ENCODE data around the gene FCHSD2.

FCHSD2 gene

DNA sequence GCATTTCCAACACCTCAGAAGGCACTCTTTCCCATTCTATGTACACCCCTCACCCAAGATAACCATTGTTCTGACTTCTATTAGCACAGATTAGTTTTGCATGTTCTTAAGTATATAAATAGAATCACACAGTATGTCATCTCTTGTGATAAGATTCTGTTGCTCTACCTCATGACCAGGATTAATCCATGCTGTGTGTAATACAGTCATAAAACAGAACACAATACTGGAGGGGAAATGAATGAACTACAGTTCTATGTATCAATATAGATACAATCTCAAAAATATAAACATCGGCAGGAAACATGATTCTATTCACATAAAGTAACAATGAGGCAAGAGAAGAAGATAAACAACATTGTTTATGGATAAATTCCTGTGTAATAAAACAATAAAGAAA is 176.4 kb downstream of the FCHSD2 start:
- DNase-seq = no peak

DNA sequence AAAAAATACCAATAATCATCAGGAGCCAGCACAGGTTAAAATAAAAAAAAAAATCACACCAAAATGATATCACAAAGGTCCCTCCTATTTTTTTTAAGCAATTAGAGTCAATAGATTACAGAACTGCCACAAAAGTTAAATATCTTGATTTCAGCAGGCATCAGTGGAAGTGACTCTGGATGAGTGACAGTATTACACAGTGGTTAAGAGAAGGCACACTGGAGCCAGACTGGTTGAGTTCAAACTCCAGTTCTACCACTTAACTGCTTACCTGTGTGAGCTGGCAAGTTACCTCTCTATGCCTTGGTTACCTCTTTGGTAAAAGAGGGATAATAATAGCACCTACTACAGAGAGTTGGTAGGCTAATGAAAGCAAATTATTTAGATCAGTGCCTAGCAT is 179.4 kb downstream of the FCHSD2 start:
- no peak for DNase-seq

DNA sequence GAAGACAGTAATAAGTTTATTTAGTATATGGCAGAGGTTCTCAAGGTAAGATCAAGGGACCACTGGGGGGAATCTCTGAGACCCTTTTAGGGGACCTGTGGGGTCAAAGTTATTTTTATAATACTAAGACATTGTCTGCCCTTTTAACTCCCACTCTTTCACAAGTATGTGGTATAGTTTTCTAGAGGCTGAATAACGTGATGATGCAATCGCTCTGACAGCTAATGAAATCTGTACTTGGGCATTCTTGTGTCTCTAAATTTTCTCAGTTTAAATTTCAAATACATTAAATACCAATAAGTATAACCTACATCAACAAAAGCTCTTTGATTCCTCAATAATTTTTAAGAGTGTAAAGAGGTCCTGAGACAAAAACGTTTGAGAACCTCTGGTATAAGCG is 180.0 kb downstream of the FCHSD2 start:
- DNase-seq = no peak

DNA sequence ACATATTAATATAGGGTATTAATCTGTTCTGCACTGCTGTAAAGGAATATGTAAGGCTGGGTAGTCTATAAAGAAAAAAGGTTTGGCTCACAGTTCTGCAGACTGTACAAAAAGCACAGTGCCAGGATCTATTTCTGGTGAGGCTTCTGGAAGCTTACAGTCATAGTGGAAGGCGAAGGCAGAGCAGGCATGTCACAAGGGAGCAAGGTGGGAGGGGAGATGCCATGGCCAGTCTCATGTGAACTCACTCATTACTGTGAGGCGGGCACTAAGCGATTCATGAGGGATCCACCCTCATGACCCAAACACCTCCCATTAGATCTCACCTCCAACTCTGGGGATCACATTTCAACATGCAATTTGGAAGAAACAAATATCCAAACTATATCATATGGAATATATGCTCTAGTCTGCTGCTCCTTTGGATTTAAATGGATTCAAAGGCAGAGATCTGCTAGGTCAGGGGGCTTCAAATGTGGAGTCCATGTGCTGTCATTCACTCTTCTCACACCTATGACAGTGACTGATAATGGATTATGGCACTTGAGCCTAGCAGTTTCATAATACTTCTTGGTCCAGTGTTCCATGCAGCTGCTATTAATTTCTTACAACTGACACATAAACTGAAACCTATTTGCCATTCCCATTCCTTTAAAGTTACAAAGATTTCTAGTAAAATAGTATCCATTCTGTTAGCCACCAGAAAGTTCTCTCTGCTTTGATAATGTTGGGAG is 182.0 kb downstream of the FCHSD2 start:
- DNase-seq = no peak

DNA sequence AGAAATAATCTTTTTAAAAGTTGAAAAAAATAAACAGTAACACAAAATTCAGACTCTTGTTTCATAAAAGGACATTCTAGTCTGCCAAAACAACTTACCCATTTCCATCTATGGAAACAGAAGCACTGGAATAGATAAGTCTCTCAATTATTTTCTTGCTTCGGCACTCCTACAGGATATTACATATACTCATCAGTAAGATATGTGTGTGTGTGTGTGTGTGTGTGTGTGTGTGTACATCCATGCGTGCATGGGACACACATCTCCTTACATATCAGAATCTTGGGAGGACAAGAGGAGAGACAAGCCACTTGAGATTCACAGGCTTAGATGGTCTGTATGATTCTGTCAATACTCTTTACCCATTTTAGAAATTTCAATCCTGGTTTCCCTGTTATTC is 183.3 kb downstream of the FCHSD2 start:
- DNase-seq = no peak

DNA sequence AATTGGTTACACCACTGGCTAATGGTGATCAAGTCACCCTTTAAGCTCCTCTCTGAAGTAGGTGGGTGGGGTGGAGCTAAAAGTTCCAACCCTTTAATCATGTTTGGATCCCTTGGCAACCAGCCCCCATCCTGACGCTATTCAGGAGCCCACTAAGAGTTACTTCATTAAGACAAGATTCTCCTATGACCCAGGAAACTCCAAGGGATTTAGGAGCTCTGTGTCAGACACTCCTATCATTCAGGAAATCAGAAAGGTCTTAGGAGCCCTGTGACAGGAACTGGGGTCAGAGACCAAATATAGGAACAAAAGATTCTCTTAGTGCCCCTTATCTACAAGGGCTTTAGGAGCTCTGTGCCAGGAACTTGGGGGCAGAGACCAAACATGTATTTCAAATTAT is 186.7 kb downstream of the FCHSD2 start:
- no peak for DNase-seq

DNA sequence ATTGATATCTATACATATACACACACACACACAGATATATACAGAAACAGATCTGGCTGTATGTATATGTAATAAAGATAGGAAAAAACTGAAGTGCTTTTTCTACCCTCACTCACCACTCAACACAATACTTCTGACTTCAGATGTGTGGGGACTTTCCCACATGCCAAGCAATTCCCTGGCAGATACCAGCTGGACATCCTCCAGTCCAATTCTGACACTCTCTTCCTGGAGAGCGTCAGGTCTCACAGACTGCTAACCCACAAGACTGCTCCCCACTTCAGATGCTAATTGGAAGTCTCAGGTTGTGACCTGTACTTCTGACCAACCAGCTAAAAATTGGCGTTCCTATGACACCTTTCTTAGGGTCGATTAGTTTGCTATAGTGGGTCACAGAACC is 187.3 kb downstream of the FCHSD2 start:
- peak in 1 of 14 donors; percentile 1 for DNase-seq

DNA sequence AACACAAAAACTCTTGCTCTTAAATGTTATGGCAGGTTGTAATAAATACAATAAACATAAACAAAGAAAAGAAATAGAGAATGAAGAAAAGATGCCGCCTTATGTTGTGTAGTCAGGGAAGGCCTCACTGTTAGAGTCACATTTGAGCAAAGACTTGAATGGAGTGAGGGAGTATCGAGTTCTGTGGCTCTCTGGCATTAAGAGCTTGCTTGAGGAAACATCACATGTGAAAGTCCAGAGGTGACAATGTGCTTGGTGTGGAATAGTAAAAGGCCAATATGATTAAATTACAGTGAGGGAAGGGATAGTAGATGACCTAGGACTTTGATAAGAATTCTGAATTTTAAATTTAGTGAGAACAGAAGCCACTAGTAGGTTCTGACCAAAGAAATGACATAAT is 188.5 kb downstream of the FCHSD2 start:
- DNase-seq = no peak

DNA sequence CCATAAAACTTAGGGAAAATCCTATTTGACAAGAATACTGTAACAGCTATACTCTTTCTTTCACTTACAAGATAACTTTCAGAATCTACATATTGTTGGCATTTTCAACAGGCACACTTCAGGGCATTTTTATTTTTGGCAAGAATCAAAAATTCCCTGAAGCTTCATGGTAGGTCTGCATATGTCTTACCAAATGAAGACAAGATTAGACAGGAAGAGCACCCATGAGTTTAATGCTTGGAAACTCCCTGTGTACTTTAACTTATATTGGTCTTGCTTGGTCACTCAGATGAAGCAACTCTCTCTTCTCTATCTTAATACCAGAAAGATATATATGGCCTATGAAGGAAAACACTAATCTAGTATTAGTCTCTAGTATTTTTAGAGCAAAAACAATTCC is 190.2 kb downstream of the FCHSD2 start:
- DNase-seq = no peak

DNA sequence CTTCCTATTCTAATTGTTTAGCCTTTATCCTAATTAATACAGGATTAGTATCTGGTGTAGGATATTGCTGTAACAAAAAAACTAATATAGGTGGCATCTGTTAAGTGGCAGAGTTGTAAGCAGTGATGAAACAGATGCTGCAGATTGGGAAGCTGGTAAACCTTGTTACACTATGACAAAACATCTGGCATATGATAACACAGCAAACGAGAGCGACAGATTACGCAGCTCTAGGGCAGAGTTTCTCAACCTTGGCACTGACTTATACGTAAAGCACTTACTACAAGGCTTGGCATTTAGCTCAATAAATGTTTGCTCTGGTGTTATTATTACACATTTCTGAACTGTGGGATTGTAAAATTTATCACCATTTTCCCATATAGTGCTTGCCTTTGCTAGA is 190.9 kb downstream of the FCHSD2 start:
- DNase-seq = no peak

DNA sequence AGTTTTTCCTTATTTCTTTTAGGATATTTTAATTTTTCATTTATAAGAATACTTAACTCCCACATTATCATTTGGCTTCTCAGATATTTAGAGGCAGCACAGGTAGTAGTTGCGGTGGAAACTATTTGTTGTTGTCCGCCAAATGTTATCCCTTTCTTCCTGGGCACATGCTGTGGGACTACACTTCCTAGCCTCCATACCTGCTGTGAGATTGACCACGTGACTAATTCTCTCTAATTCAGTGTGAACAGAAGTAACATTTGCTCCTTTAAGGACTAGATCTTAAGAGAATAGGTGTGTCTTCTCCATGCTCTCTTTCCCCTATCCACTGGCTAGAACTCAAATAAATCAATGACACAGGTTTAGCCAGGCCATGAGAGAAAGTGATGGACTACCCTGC is 191.4 kb downstream of the FCHSD2 start:
- no peak for DNase-seq

DNA sequence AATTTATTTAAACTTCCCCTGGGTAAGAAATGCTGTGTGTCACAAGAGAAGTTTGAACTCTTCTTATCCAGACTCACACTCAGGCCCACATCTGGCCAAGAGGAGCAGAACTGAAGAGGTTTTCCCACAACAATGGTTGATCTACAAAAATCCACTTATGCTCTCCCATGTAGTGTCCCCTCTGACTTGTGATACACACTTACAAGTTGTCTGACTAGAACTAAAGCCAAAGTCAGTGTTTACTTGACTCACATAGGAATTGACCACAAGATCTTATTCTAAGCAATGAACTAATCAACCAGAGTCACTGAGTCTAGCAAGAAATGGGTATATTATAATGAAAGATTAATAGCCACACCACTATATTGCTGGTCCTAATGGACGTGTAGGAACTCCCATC is 194.9 kb downstream of the FCHSD2 start:
- DNase-seq = no peak

DNA sequence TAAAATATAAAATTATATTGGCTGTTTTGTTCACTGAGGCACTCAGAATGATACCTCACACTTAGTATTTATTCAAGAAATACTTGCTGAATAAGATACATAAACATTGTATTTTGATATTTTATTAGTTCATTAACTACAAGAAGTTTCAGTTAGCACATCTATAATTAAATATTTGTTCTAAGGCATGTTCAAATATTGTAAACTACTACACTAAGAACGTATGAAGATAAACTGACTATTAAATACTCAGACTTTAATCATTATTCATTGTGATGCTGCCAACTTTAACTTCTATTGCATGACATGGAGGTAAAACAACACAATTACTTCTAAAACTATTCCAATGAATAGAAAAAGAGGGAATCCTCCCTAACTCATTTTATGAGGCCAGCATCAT is 198.5 kb downstream of the FCHSD2 start:
- DNase-seq = no peak

DNA sequence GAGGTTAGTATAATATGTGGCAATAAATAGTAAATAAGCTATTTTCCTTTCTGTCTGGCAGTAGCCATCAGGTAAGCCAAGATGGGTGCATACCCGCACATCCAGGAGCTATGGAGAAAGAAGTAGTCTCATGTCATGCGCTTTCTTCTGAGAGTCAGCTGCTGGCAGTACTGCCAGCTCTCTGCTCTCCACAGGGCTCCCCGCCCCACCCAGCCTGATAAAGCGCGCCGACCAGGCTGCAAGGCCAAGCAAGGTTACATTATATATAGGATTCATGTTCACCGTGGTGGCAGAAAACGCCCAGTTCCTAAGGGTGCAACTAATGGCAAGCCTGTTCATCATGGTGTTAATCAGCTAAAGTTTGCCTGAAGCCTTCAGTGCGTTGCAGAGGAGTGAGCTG is 201.7 kb downstream of the FCHSD2 start:
- no peak for DNase-seq

DNA sequence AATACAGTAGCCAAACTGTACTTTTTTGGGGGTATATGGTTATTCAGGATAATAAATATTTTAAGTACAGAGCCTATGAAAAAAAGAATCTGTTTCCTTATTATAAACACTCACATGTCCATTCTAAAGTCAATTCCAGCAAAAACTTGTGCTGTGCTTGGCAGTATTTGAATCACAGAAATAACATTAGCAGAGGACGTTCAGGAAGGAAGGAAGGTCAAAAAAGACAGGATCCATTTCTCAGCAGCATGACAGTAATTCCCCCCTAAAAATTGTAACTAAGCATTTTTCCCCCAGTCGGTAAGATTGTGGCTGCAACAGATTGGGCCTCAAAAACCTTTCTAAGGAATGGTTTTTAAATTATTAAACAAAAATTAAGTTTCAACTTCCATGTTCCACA is 203.1 kb downstream of the FCHSD2 start:
- no peak for DNase-seq

DNA sequence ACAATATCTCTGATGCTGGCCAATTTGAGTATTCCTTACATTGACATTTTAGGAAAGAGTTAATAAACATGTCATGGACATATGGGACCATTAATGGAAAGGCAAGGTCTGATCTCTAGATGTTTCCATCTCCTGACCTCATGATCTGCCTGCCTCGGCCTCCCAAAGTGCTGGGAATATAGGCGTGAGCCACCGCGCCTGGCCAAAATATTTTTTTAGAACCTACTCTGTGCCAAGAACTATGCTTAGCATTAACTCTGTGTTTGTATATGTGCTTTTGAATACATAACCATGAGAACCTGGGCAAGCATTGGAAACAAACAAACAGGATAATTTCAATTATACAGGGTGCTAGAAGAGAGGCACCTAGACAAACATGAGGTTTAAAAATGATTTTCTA is 204.7 kb downstream of the FCHSD2 start:
- DNase-seq = no peak

DNA sequence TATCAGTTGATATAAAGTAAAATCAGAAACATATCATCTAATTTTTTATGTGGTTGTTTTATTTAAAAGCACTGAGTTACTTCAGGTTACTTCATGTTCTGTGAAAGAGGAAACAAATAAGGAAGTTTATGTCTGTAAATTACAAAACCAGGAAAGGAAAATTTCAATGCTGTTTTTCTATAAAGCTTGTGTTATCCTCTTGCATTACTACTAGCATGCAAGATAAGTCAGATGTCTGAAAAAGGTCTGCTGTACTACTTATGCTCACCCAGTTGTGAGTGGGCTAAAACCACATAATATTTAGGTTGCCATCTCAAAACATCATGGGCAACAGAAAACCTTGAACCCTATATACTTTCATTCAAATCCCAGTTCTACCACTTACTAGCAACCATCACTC is 206.4 kb downstream of the FCHSD2 start:
- DNase-seq = no peak

DNA sequence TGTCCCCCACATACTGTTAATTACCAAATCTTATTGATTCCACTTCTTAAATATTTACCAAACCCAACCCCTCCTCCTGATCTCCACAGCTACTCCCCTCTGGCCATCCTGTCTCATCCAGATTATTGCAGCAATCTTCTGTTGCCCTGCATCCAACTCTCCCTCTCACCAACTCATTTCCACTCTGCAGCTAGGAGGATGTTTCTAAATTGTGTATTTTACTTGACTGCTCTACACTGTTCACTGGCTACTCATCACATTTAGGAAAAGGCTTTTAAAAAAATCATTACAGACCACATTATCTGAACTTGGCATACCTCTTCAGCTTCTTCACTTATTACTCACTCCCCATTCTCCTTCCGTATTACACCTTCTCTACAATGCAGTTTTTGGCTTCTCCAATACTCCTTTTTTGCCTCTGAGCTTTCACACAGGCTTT is 210.0 kb downstream of the FCHSD2 start:
- no peak for DNase-seq

DNA sequence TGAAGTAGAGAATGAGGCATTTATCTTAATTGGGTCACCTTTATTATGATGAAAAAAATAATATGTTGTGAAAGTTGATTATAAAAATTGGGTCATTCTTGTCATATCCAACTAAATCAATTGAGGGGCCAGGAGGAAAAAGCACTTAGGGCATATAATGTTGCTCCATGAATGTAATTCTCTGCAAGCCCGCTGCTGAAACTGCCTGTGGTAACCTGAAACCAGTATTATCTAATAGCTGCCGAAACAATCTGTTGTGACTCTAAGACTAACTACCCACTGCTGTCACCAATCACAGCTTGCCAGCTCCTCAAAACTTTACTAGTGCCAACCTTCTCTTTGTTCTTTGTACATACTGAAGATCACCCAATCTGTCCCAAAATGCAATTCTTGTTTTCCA is 212.1 kb downstream of the FCHSD2 start:
- no peak for DNase-seq

DNA sequence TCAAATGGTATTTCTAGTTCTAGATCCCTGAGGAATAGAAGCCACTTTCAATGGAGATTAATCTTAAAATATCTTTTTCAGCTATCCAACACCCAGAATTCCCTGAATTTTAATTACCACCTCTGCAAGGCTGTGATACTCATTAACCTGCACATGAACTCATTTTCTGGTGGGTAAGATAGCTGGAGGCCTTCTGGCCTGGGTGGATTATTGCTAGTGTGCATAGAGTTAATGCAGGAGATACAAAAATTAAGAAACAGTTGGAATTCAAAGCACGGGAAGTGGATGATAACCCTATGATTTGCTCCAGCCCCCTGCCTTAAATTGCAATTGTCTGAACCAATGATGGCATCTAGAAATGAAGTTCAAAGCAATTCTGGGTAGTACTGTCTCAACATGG is 212.9 kb downstream of the FCHSD2 start:
- no peak for DNase-seq

DNA sequence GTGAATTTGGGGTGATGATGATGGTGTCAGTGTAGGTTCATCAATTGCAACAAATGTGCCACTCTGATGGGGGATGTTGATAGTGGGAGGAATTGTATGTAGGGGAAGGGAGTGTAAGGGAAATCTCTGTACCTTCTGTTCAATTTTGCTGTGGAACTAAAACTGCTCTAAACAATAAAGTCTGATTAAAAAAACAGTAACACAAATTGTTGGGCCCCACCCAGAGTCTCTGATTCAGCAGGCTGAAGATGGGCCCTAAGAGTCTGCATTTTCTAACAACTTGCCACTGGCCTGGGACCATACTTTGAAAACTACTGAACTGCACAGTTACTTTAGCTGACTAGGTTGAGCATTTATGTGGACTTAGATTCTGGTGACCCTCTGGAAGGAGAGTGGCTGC is 214.7 kb downstream of the FCHSD2 start:
- no peak for DNase-seq

DNA sequence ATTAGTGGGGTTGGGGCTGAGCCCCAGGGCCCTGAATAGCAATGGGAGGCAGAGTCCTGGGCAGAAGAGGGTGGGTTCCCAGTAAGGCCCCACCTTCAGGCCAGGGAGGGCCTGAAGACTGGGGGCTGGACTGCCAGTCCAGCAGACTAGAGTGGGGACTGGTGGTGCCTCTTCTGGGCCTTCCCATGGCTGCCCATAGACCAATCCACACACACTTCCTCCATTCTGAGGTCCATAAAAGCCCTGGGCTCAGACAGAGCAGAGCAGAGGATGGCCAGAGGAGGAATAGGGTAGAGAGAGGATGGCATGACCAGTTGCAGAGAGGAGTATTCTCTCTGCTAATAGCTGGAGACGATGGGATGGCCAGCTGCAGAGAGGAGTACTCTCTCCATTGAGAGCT is 216.0 kb downstream of the FCHSD2 start:
- no peak for DNase-seq

DNA sequence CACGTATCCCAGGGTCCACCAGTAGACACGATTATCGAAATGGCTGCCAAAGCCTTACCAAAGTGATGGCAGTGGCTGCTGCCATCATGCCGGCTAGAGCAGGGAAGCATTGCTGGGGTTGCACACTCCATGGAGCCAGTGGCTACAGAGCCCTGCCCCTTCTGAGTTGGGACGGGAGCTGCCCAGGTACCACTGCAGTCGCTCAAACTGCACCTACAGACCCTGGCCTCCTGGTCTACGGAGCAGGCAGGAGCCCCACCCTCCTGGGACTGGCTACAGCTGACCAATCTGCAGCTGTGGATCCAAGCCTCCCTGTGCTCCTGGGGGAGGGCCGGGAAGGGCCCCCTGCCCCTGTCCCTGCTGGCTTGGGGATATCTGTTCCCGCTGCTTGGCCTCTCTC is 216.5 kb downstream of the FCHSD2 start:
- no peak for DNase-seq

DNA sequence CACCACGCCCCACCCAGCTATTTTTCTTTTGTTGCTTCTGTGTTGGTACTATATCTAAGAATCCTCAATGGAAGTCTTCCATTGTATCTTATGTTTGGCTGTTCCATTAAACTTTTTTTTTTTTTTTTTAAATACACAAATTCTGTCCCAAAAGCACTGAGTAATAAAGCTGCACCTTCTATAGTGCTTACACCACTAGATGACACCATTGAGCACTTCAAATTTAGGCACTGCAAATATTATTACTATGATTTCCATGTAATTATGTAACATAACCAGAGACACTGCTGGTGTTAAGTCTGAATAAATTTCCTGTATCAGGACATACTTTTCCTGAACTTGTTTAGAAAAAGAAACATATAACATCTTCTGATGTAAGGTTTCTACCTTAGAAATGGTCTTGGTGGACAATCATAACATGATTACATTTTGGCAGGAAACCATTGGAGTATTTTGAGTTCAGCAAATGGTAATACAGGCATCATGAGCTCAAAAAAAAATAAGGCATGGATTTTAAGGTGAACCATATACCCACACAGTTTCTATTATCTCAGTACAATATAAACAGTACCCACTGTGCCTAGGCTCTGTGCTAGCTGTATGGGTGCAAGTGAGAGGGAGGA is 217.4 kb downstream of the FCHSD2 start:
- DNase-seq = no peak
